HG02973 (cell line): Measurements from ENCODE around the gene APOA1.
"Not testable (repeated sequence)": the region's sequence is repeated elsewhere in the genome, so short reads cannot be mapped to it uniquely, and the experiment has no call there.

Experiments
- ATAC-seq: cut with Tn5 transposase; IDR thresholded peaks from one replicate; pipeline ENCODE4 v1.9.1; 2021; ENCODE audit warnings: moderate library complexity; ENCODE audit not compliant: unreplicated experiment

Gene APOA1

GRCh38 chr11:116835042-116835772 lies 2.2 kb downstream of the APOA1 start:
- no peak for ATAC-seq

GRCh38 chr11:116834535-116835041 lies 2.8 kb downstream of the APOA1 start:
- ATAC-seq: not testable (repeated sequence)

GRCh38 chr11:116833816-116834534 lies 3.4 kb downstream of the APOA1 start:
- ATAC-seq: no peak

GRCh38 chr11:116833491-116833815 lies 4.0 kb downstream of the APOA1 start:
- ATAC-seq: no peak

- no peak for ATAC-seq
Observed at GRCh38 chr11:116832350-116833290, 4.8 kb downstream of the APOA1 start.

- no peak for ATAC-seq
Observed at GRCh38 chr11:116831790-116832349, 5.6 kb downstream of the APOA1 start.

- no peak for ATAC-seq
Observed at GRCh38 chr11:116830184-116830912, 7.1 kb downstream of the APOA1 start.

- ATAC-seq: no peak
Observed at GRCh38 chr11:116829525-116830183, 7.8 kb downstream of the APOA1 start, which contains the start of gene APOC3. Gene APOC3 (plus strand): TSS chr11:116829907. CDS start chr11:116830583, 676 bp downstream.

GRCh38 chr11:116828632-116829524 lies 8.5 kb downstream of the APOA1 start:
- ATAC-seq: no peak

GRCh38 chr11:116827461-116827860 lies 10.0 kb downstream of the APOA1 start:
- ATAC-seq: no peak

GRCh38 chr11:116826751-116827431 lies 10.5 kb downstream of the APOA1 start:
- ATAC-seq: no peak

- no peak for ATAC-seq
Observed at GRCh38 chr11:116825854-116826750, 11.3 kb downstream of the APOA1 start.

GRCh38 chr11:116825434-116825833 lies 12.0 kb downstream of the APOA1 start:
- no peak for ATAC-seq

GRCh38 chr11:116823031-116823843 lies 14.2 kb downstream of the APOA1 start, which contains the start of gene APOA4:
Gene APOA4 (minus strand): TSS chr11:116823304. CDS start chr11:116823191, 113 bp downstream.
- ATAC-seq: no peak

GRCh38 chr11:116822575-116822974 lies 14.8 kb downstream of the APOA1 start:
- no peak for ATAC-seq
